ENCODE measurements around the gene TBC1D22A.

DNA sequence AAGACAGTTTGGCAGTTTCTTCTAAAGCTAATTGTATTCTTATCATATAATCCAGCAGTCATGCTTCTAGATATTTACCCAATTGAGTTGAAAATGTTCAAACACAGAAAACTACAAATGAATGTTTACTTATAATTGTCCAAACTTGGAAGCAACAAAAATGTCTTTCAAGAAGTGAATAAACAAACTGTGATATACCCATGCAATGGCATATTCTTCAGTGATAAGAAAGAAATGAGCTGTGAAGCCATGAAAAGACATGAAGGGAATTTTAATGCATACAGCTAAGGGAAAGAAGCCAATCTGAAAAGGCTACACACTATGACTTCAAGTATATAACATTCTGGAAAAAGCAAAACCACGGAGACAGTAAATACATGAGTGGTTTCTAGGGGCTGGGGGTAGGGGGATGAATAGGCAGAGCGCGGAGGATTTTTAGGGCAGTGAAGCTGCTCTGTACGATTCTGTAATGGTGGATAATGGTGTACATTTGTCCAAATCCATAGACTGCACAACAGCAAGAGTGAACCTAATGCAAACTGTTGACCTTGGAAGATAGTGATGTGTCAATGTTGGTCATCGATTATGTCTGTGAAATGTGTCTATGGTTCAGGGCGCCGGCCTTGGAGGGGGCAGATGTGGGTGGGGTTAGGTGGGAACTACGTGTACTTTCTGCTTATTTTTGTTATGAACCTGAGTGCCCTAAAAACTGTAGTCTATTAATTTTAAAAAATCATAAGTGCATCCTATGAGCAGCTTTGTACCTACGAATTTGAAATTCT, 424.9 kb downstream of the TBC1D22A start:
- TF ChIP-seq, protein P1, sequence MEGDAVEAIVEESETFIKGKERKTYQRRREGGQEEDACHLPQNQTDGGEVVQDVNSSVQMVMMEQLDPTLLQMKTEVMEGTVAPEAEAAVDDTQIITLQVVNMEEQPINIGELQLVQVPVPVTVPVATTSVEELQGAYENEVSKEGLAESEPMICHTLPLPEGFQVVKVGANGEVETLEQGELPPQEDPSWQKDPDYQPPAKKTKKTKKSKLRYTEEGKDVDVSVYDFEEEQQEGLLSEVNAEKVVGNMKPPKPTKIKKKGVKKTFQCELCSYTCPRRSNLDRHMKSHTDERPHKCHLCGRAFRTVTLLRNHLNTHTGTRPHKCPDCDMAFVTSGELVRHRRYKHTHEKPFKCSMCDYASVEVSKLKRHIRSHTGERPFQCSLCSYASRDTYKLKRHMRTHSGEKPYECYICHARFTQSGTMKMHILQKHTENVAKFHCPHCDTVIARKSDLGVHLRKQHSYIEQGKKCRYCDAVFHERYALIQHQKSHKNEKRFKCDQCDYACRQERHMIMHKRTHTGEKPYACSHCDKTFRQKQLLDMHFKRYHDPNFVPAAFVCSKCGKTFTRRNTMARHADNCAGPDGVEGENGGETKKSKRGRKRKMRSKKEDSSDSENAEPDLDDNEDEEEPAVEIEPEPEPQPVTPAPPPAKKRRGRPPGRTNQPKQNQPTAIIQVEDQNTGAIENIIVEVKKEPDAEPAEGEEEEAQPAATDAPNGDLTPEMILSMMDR (IDR thresholded peaks at IDR 0.05; ENCODE audit: insufficient read depth, low read depth, low read length): no peak
- no peak for TF ChIP-seq EZH2 (IDR thresholded peaks at IDR 0.05; ENCODE audit: insufficient read depth, low read length)

Data from astrocyte (in vitro differentiated cells and primary cell).